T-helper 17 cell (primary cell): Measurements from ENCODE around the gene ADGRE2. TPM values are rescaled to one million over a fixed set of nuclear protein-coding genes. Genes with fewer than 3 reads are reported as not detected.

ENCODE experiments used
- ATAC-seq: fragments of 150-1000 bp; cut with Tn5 transposase; 2 replicates; pipeline ENCODE4 v1.10.0; 2021; ENCODE audit warnings: mild to moderate bottlenecking, moderate library complexity
- DNase-seq, 3 donors: peaks; one replicate each; pipeline versions ENCODE4 v3.0.0 to v3.0.0-alpha.2; 2020 to 2021
- H3K9me3 ChIP-seq: one replicate; pipeline ENCODE4 v1.7.0; 2013; ENCODE audit warnings: low read length, mild to moderate bottlenecking; ENCODE audit not compliant: control insufficient read depth, poor library complexity, severe bottlenecking
- H3K27ac Mint-ChIP-seq: one replicate; pipeline ENCODE4 v1.8.0; 2022; ENCODE audit warnings: mild to moderate bottlenecking, moderate library complexity, mixed read lengths
- H3K27me3 Mint-ChIP-seq: one replicate; pipeline ENCODE4 v1.8.0; 2022; ENCODE audit warnings: mixed read lengths
- H3K36me3 Mint-ChIP-seq: one replicate; pipeline ENCODE4 v1.8.0; 2022; ENCODE audit warnings: low read depth, mixed read lengths
- H3K4me1 Mint-ChIP-seq: one replicate; pipeline ENCODE4 v1.8.0; 2022; ENCODE audit warnings: mild to moderate bottlenecking, mixed read lengths
- H3K4me3 Mint-ChIP-seq: one replicate; pipeline ENCODE4 v1.8.0; 2022; ENCODE audit warnings: mild to moderate bottlenecking, moderate library complexity, mixed read lengths
- total RNA-seq, 4 donors: library from RNA in 2 of 4; stranded (reverse) in 2 of 4; gene quantifications; one replicate each; pipeline ENCODE4 v1.2.3 and lab custom pipeline; 2022 to 2026

ADGRE2 gene
- total RNA-seq, 2 donors from 2014 or later: 5.3 to 20.6 TPM

- no peak overlapping the region for H3K27ac Mint-ChIP-seq
- ATAC-seq (no peak), DNase-seq (no peak)
- H3K27me3 Mint-ChIP-seq: no peaks in the 10 kb centered on the region
- H3K4me1 Mint-ChIP-seq: no peaks in the 10 kb centered on the region
- H3K36me3 Mint-ChIP-seq: peaks cover 13% of the 10 kb centered on the region
- H3K4me3 Mint-ChIP-seq: no peak overlapping the region
- H3K9me3 ChIP-seq: no peaks in the 10 kb centered on the region
Measured at GRCh38 chr19:14700711-14701375, 77.5 kb downstream of the ADGRE2 start.

GRCh38 chr19:14699641-14700040, 78.7 kb downstream of the ADGRE2 start:
- H3K36me3 Mint-ChIP-seq: peaks cover 11% of the 10 kb centered on the region

GRCh38 chr19:14695471-14695870, 82.9 kb downstream of the ADGRE2 start:
- DNase-seq: no peak
- Mint-ChIP-seq H3K27me3 (no peaks in the 10 kb centered on the region), H3K27ac (no peak overlapping the region), H3K4me1 (peaks cover 4% of the 10 kb centered on the region), H3K4me3 (no peak overlapping the region), H3K36me3 (peaks cover 5% of the 10 kb centered on the region)
- ATAC-seq: no peak
- no peaks in the 10 kb centered on the region for H3K9me3 ChIP-seq

More at GRCh38 chr19:14699641-14700040, 78.7 kb downstream of the ADGRE2 start:
- ATAC-seq: no peak
- H3K9me3 ChIP-seq: no peaks in the 10 kb centered on the region
- DNase-seq: no peak
- Mint-ChIP-seq H3K27ac (no peak overlapping the region), H3K27me3 (no peaks in the 10 kb centered on the region), H3K4me3 (no peak overlapping the region), H3K4me1 (no peaks in the 10 kb centered on the region)

- H3K4me1 Mint-ChIP-seq: peaks cover 4% of the 10 kb centered on the region
- H3K27ac Mint-ChIP-seq: no peak overlapping the region
- no peak overlapping the region for H3K4me3 Mint-ChIP-seq
- H3K36me3 Mint-ChIP-seq: peaks cover 5% of the 10 kb centered on the region
- DNase-seq (no peak), ATAC-seq (no peak)
- H3K9me3 ChIP-seq: no peaks in the 10 kb centered on the region
- no peaks in the 10 kb centered on the region for H3K27me3 Mint-ChIP-seq
Measured at GRCh38 chr19:14694641-14695266, 83.6 kb downstream of the ADGRE2 start.

GRCh38 chr19:14689598-14690503, 88.5 kb downstream of the ADGRE2 start, which contains the start of gene ZNF333:
TSS of gene ZNF333 (plus strand) at chr19:14690048. CDS start at chr19:14693492, 3,444 bp downstream.
- Mint-ChIP-seq H3K36me3 (no peaks in the 10 kb centered on the region), H3K27ac (peak within 1 kb of the TSS; percentile 94), H3K4me1 (peaks cover 10% of the 10 kb centered on the region), H3K27me3 (no peaks in the 10 kb centered on the region), H3K4me3 (peak within 1 kb of the TSS; percentile 88)
- H3K9me3 ChIP-seq: no peaks in the 10 kb centered on the region
- peak; percentile 91 for ATAC-seq
- peak; percentile 94 to 98 (median 96) for DNase-seq

GRCh38 chr19:14686411-14686810, 91.9 kb downstream of the ADGRE2 start:
- ATAC-seq (no peak), DNase-seq (no peak)
- Mint-ChIP-seq H3K27ac (peak overlapping the region; percentile 94), H3K27me3 (no peaks in the 10 kb centered on the region), H3K4me1 (peaks cover 11% of the 10 kb centered on the region), H3K4me3 (no peak overlapping the region), H3K36me3 (no peaks in the 10 kb centered on the region)
- peaks cover 3% of the 10 kb centered on the region for H3K9me3 ChIP-seq

GRCh38 chr19:14683439-14683838, 94.9 kb downstream of the ADGRE2 start:
- ATAC-seq: peak; percentile 98
- Mint-ChIP-seq H3K4me3 (no peak overlapping the region), H3K27ac (peak overlapping the region; percentile 39), H3K4me1 (peaks cover 11% of the 10 kb centered on the region), H3K27me3 (no peaks in the 10 kb centered on the region), H3K36me3 (no peaks in the 10 kb centered on the region)
- no peak for DNase-seq
- H3K9me3 ChIP-seq: peaks cover 3% of the 10 kb centered on the region

Other genes starting within 250 kb of the ADGRE2 start
- 100 to 1,000 TPM; 111 to 125 TPM for gene TECR, start 249.0 kb downstream of the ADGRE2 start, total RNA-seq
- gene NDUFB7, start 206.5 kb downstream of the ADGRE2 start, total RNA-seq: 10 to 100 TPM; 60.7 to 62.5 TPM
- gene CLEC17A, start 195.5 kb downstream of the ADGRE2 start, total RNA-seq: 1 to 10 TPM in 1 of 2 donors, under 1 TPM in 1; 0.34 to 2.4 TPM
- gene ADGRE3, start 103.7 kb downstream of the ADGRE2 start, total RNA-seq: under 1 TPM in 1 of 2 donors, not detected in 1; 0.15 TPM
- 10 to 100 TPM; 17.6 to 22.7 TPM for gene ZNF333, start 88.5 kb downstream of the ADGRE2 start, total RNA-seq
- not detected for gene OR7A5, start 56.6 kb upstream of the ADGRE2 start, total RNA-seq
- gene OR7C1, start 56.6 kb upstream of the ADGRE2 start, total RNA-seq: not detected
- not detected for gene OR7A10, start 70.4 kb upstream of the ADGRE2 start, total RNA-seq
- gene OR7A17, start 107.6 kb upstream of the ADGRE2 start, total RNA-seq: not detected
- gene OR7C2, start 162.9 kb upstream of the ADGRE2 start, total RNA-seq: not detected
- not detected for gene SLC1A6, start 201.3 kb upstream of the ADGRE2 start, total RNA-seq